Ishikawa (cell line): ENCODE measurements around the gene HK2.

Experiments used
- CEBPB ChIP-seq: IDR thresholded peaks from 2 replicates; pipeline ENCODE4 v1.6.1; 2012
- CREB1 ChIP-seq: IDR thresholded peaks from 2 replicates; pipeline ENCODE4 v1.6.1; 2012; ENCODE audit warnings: low read depth
- EGR1 ChIP-seq: IDR thresholded peaks from 2 replicates; pipeline ENCODE4 v1.6.1; 2012
- EP300 ChIP-seq: IDR thresholded peaks from 2 replicates; pipeline ENCODE4 v1.6.1; 2012; ENCODE audit warnings: borderline replicate concordance
- FOXM1 ChIP-seq: IDR thresholded peaks from 2 replicates; pipeline ENCODE4 v1.6.1; 2012; ENCODE audit warnings: low read depth, borderline replicate concordance
- MAX ChIP-seq: IDR thresholded peaks from 2 replicates; pipeline ENCODE4 v1.6.1; 2012
- NFIC ChIP-seq: IDR thresholded peaks from 2 replicates; pipeline ENCODE4 v1.6.1; 2012
- RAD21 ChIP-seq: IDR thresholded peaks from 2 replicates; pipeline ENCODE4 v1.6.1; 2012; ENCODE audit warnings: low read depth
- TAF1 ChIP-seq: IDR thresholded peaks from 2 replicates; pipeline ENCODE4 v1.6.1; 2012; ENCODE audit warnings: low read depth, mild to moderate bottlenecking
- TCF12 ChIP-seq: IDR thresholded peaks from 2 replicates; pipeline ENCODE4 v1.6.1; 2012; ENCODE audit warnings: low read depth
- TEAD4 ChIP-seq: IDR thresholded peaks from 2 replicates; pipeline ENCODE4 v1.6.1; 2012
- USF1 ChIP-seq: IDR thresholded peaks from 2 replicates; pipeline ENCODE4 v1.6.1; 2012
- YY1 ChIP-seq: IDR thresholded peaks from 2 replicates; pipeline ENCODE4 v1.6.1; 2012; ENCODE audit warnings: low read depth
- ZBTB7A ChIP-seq: IDR thresholded peaks from 2 replicates; pipeline ENCODE4 v1.6.1; 2012; ENCODE audit warnings: low read depth
- TF ChIP-seq, protein P1 (sequence below): IDR thresholded peaks from 2 replicates; pipeline ENCODE4 v1.6.1; 2012; ENCODE audit warnings: low read depth, mild to moderate bottlenecking

The HK2 gene

GRCh38 chr2:74883011-74883410, 49.1 kb downstream of the HK2 start:
- TF ChIP-seq YY1: no peak
- no peak for TF ChIP-seq TEAD4
- TF ChIP-seq CREB1: no peak
- no peak for TF ChIP-seq USF1
- TF ChIP-seq FOXM1: no peak
- no peak for TF ChIP-seq TCF12
- TF ChIP-seq CEBPB: no peak
- no peak for TF ChIP-seq EP300
- TF ChIP-seq ZBTB7A: no peak
- TF ChIP-seq, protein P1, sequence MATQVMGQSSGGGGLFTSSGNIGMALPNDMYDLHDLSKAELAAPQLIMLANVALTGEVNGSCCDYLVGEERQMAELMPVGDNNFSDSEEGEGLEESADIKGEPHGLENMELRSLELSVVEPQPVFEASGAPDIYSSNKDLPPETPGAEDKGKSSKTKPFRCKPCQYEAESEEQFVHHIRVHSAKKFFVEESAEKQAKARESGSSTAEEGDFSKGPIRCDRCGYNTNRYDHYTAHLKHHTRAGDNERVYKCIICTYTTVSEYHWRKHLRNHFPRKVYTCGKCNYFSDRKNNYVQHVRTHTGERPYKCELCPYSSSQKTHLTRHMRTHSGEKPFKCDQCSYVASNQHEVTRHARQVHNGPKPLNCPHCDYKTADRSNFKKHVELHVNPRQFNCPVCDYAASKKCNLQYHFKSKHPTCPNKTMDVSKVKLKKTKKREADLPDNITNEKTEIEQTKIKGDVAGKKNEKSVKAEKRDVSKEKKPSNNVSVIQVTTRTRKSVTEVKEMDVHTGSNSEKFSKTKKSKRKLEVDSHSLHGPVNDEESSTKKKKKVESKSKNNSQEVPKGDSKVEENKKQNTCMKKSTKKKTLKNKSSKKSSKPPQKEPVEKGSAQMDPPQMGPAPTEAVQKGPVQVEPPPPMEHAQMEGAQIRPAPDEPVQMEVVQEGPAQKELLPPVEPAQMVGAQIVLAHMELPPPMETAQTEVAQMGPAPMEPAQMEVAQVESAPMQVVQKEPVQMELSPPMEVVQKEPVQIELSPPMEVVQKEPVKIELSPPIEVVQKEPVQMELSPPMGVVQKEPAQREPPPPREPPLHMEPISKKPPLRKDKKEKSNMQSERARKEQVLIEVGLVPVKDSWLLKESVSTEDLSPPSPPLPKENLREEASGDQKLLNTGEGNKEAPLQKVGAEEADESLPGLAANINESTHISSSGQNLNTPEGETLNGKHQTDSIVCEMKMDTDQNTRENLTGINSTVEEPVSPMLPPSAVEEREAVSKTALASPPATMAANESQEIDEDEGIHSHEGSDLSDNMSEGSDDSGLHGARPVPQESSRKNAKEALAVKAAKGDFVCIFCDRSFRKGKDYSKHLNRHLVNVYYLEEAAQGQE: no peak
- TF ChIP-seq TAF1: no peak
- no peak for TF ChIP-seq EGR1
- TF ChIP-seq MAX: no peak
- TF ChIP-seq RAD21: no peak
- TF ChIP-seq NFIC: no peak

DNA sequence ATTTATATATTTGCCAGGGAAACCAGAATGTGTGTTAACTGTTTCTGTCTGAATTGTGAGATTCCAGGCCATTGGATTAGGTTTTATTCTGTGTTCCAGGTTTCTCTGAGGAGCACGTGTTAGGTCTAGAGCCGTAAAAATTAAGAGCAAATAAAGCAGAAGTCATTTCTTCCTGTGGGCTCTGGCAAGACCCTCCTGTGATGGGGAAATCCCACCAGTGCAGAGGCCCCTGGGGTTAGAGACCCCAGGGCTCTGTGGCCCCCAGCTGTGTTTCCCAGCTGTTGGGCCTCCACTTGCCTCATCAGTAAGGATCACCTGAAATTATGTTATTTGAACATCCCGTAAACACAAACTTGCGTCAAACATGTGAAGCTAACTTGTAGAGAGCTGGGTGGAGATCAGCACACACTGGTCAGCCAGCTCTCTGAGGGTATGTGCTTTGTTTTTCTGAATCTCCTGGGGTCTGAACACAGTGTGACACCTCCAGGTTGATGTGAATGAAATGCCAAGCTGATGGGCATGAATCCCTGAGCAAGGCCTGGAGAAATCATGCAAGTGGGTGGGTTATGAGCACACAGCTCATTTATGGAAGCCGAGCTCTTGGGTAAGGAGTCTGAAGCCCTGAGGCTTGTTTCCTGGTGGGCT, 50.3 kb downstream of the HK2 start:
- TF ChIP-seq TAF1: no peak
- no peak for TF ChIP-seq USF1
- no peak for TF ChIP-seq EP300
- TF ChIP-seq RAD21: no peak
- no peak for TF ChIP-seq FOXM1
- no peak for TF ChIP-seq MAX
- no peak for TF ChIP-seq EGR1
- TF ChIP-seq ZBTB7A: no peak
- no peak for TF ChIP-seq TCF12
- TF ChIP-seq CREB1: no peak
- no peak for TF ChIP-seq TEAD4
- TF ChIP-seq, protein P1: no peak
- TF ChIP-seq YY1: no peak
- TF ChIP-seq CEBPB: no peak
- TF ChIP-seq NFIC: no peak

DNA sequence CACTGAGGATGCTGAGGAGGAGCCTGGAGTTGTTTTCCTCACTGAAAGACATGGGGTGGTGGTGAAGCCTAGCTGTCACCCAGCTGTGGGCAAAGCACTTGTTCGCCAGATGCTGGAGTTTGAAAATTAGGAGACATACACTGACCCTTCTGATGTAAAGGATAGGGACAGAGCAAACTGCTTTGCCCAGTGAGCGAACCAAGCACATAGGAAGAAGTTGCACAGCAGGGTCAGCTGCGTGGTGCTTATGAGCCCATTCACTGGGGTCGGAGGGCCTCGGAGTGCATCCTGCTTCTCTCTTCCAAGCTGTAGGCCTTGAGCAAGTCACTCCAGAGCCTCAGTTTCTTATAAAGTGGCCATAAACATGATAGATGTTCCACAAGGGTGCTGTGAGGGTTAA, 50.9 kb downstream of the HK2 start:
- TF ChIP-seq, protein P1: no peak
- TF ChIP-seq EP300 (no peak), TCF12 (no peak), CEBPB (no peak), NFIC (no peak), USF1 (no peak), YY1 (no peak), MAX (no peak), FOXM1 (no peak), TEAD4 (no peak), RAD21 (no peak), EGR1 (no peak), ZBTB7A (no peak), CREB1 (no peak), TAF1 (no peak)

DNA sequence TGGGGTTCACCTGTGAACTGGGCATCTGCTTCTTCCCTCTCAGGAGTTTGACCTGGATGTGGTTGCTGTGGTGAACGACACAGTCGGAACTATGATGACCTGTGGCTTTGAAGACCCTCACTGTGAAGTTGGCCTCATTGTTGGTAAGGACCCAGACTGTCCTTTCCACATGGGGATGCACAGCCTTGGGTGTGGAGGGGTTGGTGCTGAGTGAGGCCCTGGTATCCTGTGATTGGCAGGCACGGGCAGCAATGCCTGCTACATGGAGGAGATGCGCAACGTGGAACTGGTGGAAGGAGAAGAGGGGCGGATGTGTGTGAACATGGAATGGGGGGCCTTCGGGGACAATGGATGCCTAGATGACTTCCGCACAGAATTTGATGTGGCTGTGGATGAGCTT, 52.3 kb downstream of the HK2 start:
- TF ChIP-seq RAD21: no peak
- TF ChIP-seq FOXM1: no peak
- TF ChIP-seq TCF12: no peak
- TF ChIP-seq MAX: no peak
- TF ChIP-seq EGR1: no peak
- TF ChIP-seq TAF1: no peak
- TF ChIP-seq YY1: no peak
- TF ChIP-seq, protein P1: no peak
- TF ChIP-seq CREB1: no peak
- TF ChIP-seq ZBTB7A: no peak
- no peak for TF ChIP-seq EP300
- no peak for TF ChIP-seq NFIC
- no peak for TF ChIP-seq USF1
- no peak for TF ChIP-seq CEBPB
- no peak for TF ChIP-seq TEAD4
